MCF 10A (cell line): ENCODE measurements around the gene AXDND1. TPM values are rescaled to one million over a fixed set of nuclear protein-coding genes. Genes with fewer than 3 reads are reported as not detected.
A peak's percentile ranks its signal among the peaks of the same experiment; 100 is the strongest.

Experiments used
- BruUV-seq: library from RNA; stranded (reverse); fragments of 400-500 nt; replicated peaks from 2 replicates; lab custom pipeline; 2021; lab: Mats Ljungman, UMichigan
- CTCF ChIA-PET: fragments of 300-600 bp; sonication (Branson Sonifier 250); formaldehyde crosslinking; extraction: SDS; loops from one replicate; lab custom pipeline; 2021; ENCODE audit warnings: antibody characterized with exemption, inconsistent platforms; lab: Yijun Ruan, JAX
- POLR2A ChIA-PET: fragments of 300-600, 350-650 bp; sonication (Branson Sonifier 250); formaldehyde crosslinking; extraction: SDS; loops from one replicate; lab custom pipeline; 2020; ENCODE audit warnings: antibody characterized with exemption, inconsistent platforms; lab: Yijun Ruan, JAX
- DNase-seq: peaks from one replicate; pipeline ENCODE4 v3.0.0-alpha.2; 2018; ENCODE audit not compliant: unreplicated experiment
- H3K27ac Mint-ChIP-seq: one replicate; pipeline ENCODE4 v1.8.0; 2022; ENCODE audit warnings: mild to moderate bottlenecking, low read depth, mixed read lengths; ENCODE audit not compliant: unreplicated experiment
- H3K27me3 Mint-ChIP-seq: one replicate; pipeline ENCODE4 v1.8.0; 2022; ENCODE audit warnings: mixed read lengths; ENCODE audit not compliant: insufficient read depth, unreplicated experiment
- H3K36me3 Mint-ChIP-seq: one replicate; pipeline ENCODE4 v1.8.0; 2022; ENCODE audit warnings: mild to moderate bottlenecking, moderate library complexity, mixed read lengths; ENCODE audit not compliant: insufficient read depth, unreplicated experiment
- H3K4me1 Mint-ChIP-seq: one replicate; pipeline ENCODE4 v1.8.0; 2022; ENCODE audit warnings: mixed read lengths; ENCODE audit not compliant: insufficient read depth, unreplicated experiment
- H3K4me3 Mint-ChIP-seq: one replicate; pipeline ENCODE4 v1.8.0; 2022; ENCODE audit warnings: mild to moderate bottlenecking, moderate library complexity, mixed read lengths; ENCODE audit not compliant: unreplicated experiment
- H3K9me3 Mint-ChIP-seq: one replicate; pipeline ENCODE4 v1.8.0; 2022; ENCODE audit warnings: mixed read lengths; ENCODE audit not compliant: unreplicated experiment
- intact Hi-C: fragments of 100-400 bp; cut with micrococcal nuclease; formaldehyde crosslinking; loops from 2 replicates; pipeline ENCODE4 v1.14.1; 2022
- total RNA-seq: library from RNA; stranded (reverse); gene quantifications from 2 replicates; pipeline ENCODE4 v1.2.3, GENCODE V29; 2022
- TF ChIP-seq, protein P1 (sequence below): fragments of 200-600 bp; IDR thresholded peaks from one replicate; pipeline ENCODE4 v1.8.0; 2022; ENCODE audit warnings: antibody characterized with exemption, mild to moderate bottlenecking; ENCODE audit not compliant: unreplicated experiment

AXDND1 gene
- total RNA-seq, 1 experiment from 2014 or later: 1.1 TPM

- BruUV-seq: no TSS peak
- TF ChIP-seq, protein P1, sequence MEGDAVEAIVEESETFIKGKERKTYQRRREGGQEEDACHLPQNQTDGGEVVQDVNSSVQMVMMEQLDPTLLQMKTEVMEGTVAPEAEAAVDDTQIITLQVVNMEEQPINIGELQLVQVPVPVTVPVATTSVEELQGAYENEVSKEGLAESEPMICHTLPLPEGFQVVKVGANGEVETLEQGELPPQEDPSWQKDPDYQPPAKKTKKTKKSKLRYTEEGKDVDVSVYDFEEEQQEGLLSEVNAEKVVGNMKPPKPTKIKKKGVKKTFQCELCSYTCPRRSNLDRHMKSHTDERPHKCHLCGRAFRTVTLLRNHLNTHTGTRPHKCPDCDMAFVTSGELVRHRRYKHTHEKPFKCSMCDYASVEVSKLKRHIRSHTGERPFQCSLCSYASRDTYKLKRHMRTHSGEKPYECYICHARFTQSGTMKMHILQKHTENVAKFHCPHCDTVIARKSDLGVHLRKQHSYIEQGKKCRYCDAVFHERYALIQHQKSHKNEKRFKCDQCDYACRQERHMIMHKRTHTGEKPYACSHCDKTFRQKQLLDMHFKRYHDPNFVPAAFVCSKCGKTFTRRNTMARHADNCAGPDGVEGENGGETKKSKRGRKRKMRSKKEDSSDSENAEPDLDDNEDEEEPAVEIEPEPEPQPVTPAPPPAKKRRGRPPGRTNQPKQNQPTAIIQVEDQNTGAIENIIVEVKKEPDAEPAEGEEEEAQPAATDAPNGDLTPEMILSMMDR: no peak
- intact Hi-C loops: no loop called here
- Mint-ChIP-seq H3K27ac (no peak overlapping the region), H3K36me3 (no peaks in the 10 kb centered on the region), H3K27me3 (peaks cover 47% of the 10 kb centered on the region), H3K4me1 (no peaks in the 10 kb centered on the region), H3K9me3 (no peaks in the 10 kb centered on the region), H3K4me3 (no peak overlapping the region)
- ChIA-PET POLR2A (no interaction called here), CTCF (interaction anchor here (0.5 to 0.6 kb wide), 2 partner anchors 61 to 180 kb away, joined by 3 to 4 read pairs; no protein-coding TSS in a partner anchor)
- DNase-seq: no peak
Measured at GRCh38 chr1:179576509-179576908, 210.7 kb downstream of the AXDND1 start.

DNA sequence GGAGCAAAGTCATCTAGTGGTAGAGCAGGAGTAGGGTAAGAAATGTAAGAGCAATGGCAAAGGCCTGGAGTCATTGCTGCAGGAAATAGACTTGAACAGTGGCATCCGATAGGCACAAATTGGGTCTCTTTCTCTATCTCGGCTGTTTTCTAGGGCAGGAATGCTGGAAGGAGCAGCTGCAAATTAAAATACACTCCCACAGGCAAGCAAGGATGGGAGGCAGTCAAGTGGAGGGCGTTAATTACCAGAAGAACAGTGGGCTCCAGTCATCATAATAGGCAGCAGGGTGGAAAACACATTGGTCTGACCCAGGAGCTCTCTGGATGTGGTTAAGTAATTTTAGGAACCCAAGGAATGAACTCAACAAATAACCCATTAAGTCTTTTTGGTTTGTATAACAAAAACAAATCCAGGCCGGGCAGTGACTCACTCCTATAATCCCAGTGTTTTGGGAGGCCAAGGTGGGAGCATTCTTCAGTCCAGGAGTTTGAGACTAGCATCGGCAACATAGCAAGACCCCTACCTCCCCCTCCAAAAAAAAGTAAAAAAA lies 218.1 kb downstream of the AXDND1 start:
- H3K36me3 Mint-ChIP-seq: no peaks in the 10 kb centered on the region
- DNase-seq: no peak
- no TSS peak for BruUV-seq
- H3K27ac Mint-ChIP-seq: no peak overlapping the region
- peaks cover 14% of the 10 kb centered on the region for H3K27me3 Mint-ChIP-seq
- intact Hi-C loops: no loop called here
- no peaks in the 10 kb centered on the region for H3K9me3 Mint-ChIP-seq
- H3K4me3 Mint-ChIP-seq: no peak overlapping the region
- H3K4me1 Mint-ChIP-seq: no peaks in the 10 kb centered on the region
- TF ChIP-seq, protein P1: no peak
- ChIA-PET POLR2A (no interaction called here), CTCF (interaction anchor here (0.6 kb wide), 1 partner anchor 33 kb away, joined by 4 read pairs; no protein-coding TSS in a partner anchor)

DNA sequence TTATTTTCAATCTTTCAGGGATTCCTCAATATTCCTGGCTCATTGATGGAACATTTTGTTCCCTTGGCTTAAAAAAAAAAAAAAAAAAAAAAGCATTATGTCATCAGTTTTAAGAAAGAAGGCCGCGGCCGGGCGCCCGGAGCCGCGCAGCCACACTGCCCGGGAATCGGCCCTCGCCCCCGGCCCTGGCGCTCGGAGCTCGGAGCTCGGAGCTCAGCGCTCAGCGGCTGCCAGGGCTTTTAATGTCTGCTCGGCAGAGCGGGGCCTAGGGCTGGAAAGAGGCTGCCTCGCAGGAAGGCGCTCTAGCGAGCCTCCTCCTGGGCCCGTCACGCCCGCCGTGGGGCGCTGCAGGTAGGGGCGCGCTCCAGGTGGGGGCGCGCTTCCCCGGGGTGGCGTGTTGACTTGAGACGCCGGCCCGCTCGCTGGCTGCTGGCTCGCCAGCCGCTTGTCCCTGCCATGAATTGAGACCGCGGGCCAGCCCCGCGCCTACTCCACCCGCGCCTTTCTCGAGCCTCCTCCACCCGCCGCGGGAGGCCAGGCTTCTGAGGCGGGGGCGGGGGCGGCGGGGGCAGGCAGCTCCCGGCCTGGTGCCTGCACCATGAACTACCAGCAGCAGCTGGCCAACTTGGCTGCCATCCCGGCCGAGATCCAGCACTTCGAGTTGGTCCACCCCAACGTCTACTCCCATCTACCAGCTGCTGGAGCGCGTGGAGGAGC lies 220.5 kb downstream of the AXDND1 start:
- Mint-ChIP-seq H3K4me1 (no peaks in the 10 kb centered on the region), H3K9me3 (no peaks in the 10 kb centered on the region)
- DNase-seq: peak; percentile 48

GRCh38 chr1:179587336-179587735 lies 221.6 kb downstream of the AXDND1 start:
- H3K27me3 Mint-ChIP-seq: peaks cover 19% of the 10 kb centered on the region
- ChIA-PET POLR2A (no interaction called here), CTCF (interaction anchor here (0.9 to 1.5 kb wide), 2 partner anchors 8 to 13 kb away, joined by 4 to 18 read pairs; no protein-coding TSS in a partner anchor)
- TF ChIP-seq, protein P1: no peak
- no peaks in the 10 kb centered on the region for H3K4me1 Mint-ChIP-seq
- BruUV-seq: no TSS peak
- H3K9me3 Mint-ChIP-seq: no peaks in the 10 kb centered on the region
- DNase-seq: no peak
- no peaks in the 10 kb centered on the region for H3K36me3 Mint-ChIP-seq
- intact Hi-C loops: no loop called here
- no peak overlapping the region for H3K4me3 Mint-ChIP-seq
- H3K27ac Mint-ChIP-seq: no peak overlapping the region

More for the DNA sequence above, 220.5 kb downstream of the AXDND1 start:
- intact Hi-C loops: no loop called here
- H3K27me3 Mint-ChIP-seq: peaks cover 14% of the 10 kb centered on the region
- TF ChIP-seq, protein P1: peak; percentile 37
- H3K27ac Mint-ChIP-seq: no peak overlapping the region
- ChIA-PET CTCF (interaction anchor here (0.9 to 1.5 kb wide), 2 partner anchors 9 to 14 kb away, joined by 4 to 18 read pairs; no protein-coding TSS in a partner anchor), POLR2A (no interaction called here)
- BruUV-seq: no TSS peak
- H3K36me3 Mint-ChIP-seq: no peaks in the 10 kb centered on the region
- H3K4me3 Mint-ChIP-seq: peak overlapping the region; percentile 21
